Endothelial cell of hepatic sinusoid (primary cell): Measurements from ENCODE around the gene OR2T5.
"Not testable (repeated sequence)": the region's sequence is repeated elsewhere in the genome, so short reads cannot be mapped to it uniquely, and the experiment has no call there.

Experiments
- in situ Hi-C: cut with HindIII; loops from 2 replicates; pipeline ENCODE4 v1.10.0; 2017; ENCODE audit warnings: low sequenced_read_pairs

OR2T5 gene

GRCh38 chr1:248488289-248488688 is at the start of gene OR2T5:
OR2T5 (plus strand) TSS chr1:248488589; CDS start chr1:248488589, 0 bp downstream.
- in situ Hi-C loops: not testable (repeated sequence)

DNA sequence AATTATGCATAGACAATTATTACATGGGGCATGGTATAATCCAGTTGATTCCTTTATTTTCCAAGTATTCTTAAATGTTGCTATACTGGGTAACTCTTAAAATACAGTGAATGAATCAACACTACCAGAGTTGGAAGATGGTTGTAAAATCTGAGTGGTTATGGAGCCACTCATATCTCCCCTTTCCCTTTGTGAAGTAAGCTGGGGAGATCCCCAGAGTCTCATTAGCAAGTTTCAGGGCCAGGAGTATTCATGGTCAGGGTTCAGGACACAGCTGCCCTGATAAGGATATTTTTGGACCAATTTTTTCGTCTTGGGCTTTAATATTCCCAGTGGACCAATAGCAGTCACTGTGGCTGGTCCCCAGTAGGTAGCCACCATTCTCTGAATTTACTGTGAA is 49.7 kb upstream of the OR2T5 start:
- in situ Hi-C loops: not testable (repeated sequence)

- in situ Hi-C loops: not testable (repeated sequence)
Observed at GRCh38 chr1:248439283-248439682, 49.1 kb upstream of the OR2T5 start.

DNA sequence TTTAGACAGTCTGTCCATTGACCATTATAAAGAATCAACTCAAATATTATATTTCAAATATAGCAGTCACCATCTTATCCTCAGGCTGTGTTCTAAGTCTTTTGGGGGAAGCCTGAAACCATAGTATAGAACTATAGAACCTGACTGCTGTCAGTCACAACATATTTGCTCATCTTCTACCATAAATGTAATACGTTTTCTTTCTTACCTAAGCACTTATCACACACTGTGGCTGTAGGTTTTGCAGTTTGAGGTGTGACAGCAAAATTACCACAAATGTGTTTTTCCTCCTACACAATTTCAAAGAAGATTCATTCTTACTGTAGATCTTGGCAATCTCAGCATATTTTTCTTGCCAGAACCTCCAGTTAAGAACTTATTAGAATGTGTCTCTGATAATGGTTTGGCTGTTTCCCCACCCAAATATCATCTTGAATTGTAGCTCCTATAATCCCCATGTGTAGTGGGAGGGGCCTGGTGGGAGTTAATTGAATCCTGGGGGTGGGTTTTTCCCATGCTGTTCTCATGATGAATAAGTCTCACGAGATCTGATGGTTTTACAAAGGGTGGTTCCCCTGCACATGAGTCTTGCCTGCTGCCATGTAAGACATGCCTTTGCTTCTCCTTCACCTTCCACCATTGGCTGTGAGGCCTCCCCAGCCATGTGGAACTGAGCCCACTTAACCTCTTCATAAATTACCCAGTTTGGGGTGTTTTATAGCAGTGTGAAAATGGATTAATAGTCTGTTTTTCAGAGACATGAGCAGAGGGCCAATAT is 45.7 kb upstream of the OR2T5 start:
- in situ Hi-C loops: not testable (repeated sequence)

DNA sequence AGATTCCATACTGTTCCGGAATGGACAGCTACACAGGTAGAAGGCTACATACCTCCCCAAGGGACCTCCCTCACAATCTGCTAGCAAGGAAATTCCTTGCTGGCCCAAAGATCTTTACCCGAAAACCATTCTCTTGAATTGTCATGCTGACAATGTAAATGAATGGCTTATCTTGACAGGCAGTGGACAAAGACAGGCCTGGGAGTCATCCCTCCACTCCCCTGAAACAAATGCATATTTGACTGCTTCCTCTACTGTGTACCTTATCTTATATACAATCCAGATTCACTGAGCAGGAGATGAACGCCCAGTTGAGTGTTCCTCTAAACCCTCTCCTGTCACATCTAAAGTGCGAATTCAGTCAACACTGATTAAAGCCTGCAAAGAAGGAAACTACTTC is 43.8 kb upstream of the OR2T5 start:
- in situ Hi-C loops: not testable (repeated sequence)

DNA sequence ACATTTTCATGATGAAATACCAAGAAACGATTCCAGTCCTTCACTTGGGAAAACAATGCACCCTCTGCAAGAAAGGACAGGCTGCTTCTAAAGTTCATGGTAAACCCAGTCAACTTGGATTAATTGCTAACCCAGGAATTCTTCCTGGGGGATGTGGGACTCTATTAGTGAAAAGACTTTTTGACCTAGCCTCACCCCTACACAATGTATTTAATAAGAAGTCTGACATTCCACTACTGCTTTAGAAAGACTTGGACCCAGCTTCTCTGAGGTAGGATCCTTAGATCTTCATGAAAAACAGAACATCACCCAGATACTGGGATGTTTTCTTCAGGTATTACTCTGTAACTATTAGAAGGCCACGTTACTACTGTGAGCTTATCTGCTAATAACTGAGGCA is 43.0 kb upstream of the OR2T5 start, which contains the start of gene OR2T2:
Gene OR2T2 (plus strand): TSS at position 239 of the 400 bp plus-strand sequence. CDS start 7,161 bp downstream, outside the sequence.
- in situ Hi-C loops: not testable (repeated sequence)

DNA sequence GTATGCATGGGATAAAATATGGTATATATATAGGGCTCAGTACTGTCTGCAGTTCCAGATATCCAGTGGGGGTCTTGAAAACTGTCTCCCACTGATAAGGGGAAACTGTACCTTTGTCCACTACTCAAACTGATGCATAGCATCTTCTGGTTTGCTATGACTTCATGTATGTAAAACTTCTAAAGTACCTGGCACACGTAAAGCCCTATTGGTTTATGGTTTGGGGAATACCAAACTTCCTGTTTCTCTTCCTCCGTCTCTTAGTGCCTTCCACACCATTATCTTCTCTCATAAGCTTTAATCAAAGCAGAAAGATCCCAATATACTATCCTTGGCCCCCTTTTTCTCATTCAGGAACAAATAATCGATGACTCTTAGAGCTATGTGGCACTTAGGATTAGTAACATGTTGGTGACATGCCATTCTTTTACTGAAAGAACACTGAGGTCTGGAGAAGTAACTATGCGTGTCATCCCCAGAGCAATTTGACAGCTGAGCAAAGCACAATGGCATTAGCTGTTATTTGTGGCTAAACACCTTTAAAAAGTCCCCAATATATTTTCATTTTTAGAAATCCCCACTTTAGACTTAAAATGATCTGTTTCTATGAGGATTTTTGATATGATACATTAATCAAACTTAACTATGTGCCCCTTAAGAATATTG is 39.8 kb upstream of the OR2T5 start:
- in situ Hi-C loops: not testable (repeated sequence)

DNA sequence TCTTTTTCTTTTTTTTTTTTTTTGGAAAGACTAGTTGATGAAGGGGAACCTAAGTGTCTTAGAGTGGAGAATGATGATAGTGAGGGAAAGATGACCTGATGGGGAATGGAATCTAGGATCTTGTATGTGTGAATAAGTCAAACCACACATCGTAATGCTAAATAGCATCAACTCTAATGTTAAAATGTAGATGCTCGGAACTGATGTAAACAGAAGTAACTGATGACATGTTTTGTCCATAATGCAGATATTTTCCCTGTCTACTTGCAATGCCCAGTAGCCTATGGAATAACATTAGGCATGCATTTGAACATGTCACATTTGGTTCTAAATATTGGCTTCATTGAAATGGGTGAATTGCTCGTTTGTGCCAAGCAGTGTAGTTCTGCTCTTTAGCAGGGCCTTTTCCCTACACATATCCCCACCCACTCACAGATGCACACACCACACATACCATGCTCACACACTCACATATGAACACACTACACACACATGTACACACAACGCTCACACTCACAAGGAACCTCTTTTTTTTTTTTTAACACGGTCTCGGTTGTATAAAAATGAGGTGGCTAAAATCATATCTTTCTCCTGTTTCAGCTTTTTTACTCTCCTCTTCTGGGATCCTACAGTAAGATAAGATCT is 38.4 kb upstream of the OR2T5 start:
- in situ Hi-C loops: not testable (repeated sequence)

DNA sequence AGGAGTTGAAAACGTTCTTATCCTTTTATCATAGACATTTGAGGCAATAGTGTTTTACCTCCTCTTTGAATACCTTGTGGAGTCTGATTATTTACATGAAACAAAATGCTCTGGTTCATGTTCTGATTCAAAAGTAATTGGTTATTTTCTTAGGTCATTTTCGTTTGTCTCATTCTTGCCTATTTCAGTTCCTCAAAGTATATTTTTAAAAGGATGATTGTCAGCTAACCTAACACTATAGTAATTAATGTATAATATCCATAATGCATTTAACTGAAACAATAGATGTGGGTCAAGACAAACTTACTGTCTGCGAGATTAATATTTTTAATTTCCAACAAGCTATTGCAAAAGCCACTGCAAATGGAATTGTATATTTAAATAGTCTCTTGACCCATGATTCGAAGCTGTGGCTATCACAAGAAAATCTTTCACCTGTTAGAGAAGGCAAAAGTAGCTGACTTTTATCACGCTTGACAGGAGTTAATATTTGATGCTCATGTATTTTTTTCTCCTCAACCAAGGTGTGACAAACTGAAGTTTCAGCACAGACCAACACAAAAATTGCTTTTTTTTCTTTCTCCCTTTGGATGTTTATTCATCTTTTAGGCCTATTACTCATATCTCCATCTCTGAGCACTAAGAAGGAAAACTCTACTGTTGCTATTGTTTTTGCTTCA is 37.8 kb upstream of the OR2T5 start:
- in situ Hi-C loops: not testable (repeated sequence)

DNA sequence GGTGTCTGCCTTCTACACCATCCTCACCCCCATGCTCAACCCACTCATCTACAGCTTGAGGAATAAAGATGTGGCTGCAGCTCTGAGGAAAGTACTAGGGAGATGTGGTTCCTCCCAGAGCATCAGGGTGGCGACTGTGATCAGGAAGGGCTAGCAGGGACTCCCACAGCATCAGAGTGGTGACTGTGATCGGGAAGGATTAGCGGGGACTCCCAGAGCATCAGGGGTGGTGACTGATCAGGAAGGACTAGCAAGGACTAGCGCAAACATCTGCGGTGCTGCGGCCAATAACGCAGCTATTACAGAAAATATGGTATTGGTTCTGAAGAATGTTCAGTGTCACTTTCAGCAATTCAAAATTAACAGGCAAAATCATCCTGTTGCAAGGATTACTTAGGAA is 34.8 kb upstream of the OR2T5 start:
- in situ Hi-C loops: not testable (repeated sequence)

GRCh38 chr1:248455045-248455444 is 33.3 kb upstream of the OR2T5 start:
- in situ Hi-C loops: not testable (repeated sequence)

DNA sequence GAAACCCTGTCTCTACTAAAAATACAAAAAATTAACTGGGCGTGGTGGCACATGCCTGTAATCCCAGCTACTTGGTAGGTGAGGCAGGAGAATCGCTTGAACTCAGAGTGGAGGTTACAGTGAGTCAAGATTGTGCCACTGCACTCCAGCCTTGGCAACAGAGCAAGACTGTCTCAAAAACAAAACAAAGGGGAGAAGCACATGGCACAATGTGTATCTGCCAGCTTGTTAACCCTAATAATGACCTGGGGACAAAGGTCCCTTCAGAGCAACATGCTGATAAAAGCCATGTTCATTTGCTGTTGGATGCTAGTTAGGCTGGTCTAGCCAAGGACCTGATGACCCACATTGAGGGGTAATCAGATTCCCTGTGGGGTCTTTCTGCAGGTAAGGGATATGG is 31.8 kb upstream of the OR2T5 start:
- in situ Hi-C loops: not testable (repeated sequence)

- in situ Hi-C loops: not testable (repeated sequence)
Observed at GRCh38 chr1:248459117-248459516, 29.3 kb upstream of the OR2T5 start.

DNA sequence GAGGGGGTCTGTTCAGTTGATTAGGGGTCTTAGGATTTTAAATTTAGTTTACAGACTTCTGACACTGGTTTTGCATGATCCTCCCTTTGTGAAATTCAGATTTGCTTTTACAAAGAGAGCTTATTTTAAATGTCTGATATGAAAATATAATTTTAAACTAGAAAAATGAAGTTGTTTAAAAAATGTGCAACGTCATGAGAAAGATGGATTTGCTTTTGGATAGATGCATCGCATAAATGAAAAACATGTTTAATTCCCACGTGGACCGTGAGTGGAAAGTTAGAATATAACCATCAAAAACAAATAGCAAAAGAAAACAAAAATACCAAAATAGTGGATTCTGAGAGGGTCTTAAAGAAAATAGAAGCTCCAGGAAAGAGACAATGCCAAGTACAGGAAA is 17.2 kb upstream of the OR2T5 start:
- in situ Hi-C loops: no loop called here

GRCh38 chr1:248472111-248472510 is 16.3 kb upstream of the OR2T5 start:
- in situ Hi-C loops: not testable (repeated sequence)

GRCh38 chr1:248473051-248473450 is 15.3 kb upstream of the OR2T5 start, which contains the start of gene OR2T3:
OR2T3 (plus strand) TSS chr1:248473351; CDS start chr1:248473351, 0 bp downstream.
- in situ Hi-C loops: not testable (repeated sequence)

DNA sequence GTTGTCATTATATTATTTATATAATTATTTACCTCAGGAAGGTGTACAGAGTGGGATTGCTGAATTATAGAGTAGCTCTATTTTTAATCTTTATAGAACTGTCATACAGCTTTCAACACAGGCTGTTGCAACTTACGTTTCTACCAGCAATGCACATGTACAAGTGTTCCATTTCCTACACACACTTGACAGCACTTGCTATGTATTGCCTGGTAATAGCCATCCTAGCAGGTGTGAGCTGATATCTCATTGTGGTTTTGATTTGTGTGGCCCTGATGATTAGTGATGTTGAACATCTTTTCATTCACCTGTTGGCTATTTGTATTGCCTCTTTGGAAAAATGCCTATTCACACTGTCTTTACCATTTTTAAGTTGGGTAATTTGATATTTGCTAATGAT is 12.7 kb upstream of the OR2T5 start:
- in situ Hi-C loops: not testable (repeated sequence)

DNA sequence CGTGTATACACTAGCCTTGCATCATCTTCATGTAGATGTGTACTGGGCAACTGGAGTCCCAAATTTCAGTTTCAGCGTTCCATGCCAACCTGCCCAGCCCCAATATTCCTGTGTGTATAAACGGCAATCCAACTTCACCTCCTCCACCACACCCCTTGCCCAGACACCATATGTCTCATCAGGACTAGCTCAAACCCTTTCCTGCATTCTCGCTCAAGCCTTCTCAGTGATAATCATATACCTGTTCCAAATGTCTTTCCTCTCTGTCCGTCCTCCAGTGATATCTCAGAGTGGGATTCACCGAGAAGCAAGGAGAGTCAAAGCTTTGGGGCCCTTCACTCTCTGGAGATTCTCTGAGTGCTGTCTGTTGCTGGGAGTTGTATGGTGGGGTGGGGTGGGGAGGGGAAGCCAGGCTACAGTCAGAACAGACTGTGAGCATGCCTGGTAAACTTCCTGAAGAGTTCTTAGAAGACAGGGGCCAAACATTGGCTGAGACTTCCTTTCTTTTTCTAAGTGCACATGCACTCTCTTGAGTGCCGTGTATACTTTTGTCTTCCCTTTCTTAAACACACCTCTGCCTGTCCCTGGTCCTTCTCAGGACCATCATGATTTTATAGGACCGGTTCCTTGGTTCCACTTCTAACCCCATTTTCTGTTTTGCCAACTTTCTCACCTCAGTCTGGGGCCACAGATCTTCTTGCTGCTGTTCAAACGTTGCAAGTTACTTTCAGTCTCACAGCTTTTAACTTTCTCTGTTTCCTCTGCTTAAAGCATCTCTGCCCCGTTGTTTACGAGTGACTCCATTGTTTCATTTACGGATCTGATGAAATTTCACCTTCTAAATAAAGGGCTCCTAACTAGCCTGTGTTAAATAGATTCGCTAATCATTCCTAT is 6.5 kb upstream of the OR2T5 start:
- in situ Hi-C loops: not testable (repeated sequence)

DNA sequence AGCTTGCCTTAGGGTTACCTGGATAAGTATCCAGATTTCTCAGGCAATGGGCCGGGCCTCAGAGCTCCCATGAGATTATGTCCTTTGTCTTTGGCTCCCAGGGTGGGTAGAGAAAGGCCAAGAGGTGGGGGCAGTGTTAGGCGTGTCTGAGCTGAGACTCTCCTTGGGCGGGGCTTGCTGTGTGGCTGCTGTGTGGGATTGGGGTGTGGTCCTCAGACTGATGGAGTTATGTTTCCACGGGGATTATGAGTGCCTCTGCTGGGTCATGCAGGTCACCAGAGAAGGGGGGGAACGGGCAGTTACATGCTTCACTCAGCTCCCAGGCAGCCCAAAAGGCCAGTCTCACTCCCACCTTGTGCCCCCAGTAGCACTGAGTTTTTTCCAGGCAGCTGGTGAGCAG is 8.3 kb downstream of the OR2T5 start:
- in situ Hi-C loops: not testable (repeated sequence)
